Tibial artery (tissue), 4 donors: ENCODE results near the gene GPD2.

Experiments used
- DNase-seq, 2 donors: peaks; one replicate each; pipeline ENCODE4 v3.0.0-alpha.2; 2019
- H3K27ac ChIP-seq, 2 donors: fragments of 200-600 bp; sonication (generic) in 1 of 2; 1 replicate in 1 of 2; 2 replicates in 1 of 2; pipeline ENCODE4 v1.5.1; 2018 to 2019; ENCODE audit warnings: mild to moderate bottlenecking in 1 of 2
- H3K27me3 ChIP-seq, 2 donors: fragments of 200-600 bp; sonication (generic) in 1 of 2; one replicate each; pipeline versions ENCODE4 v1.5.1 to v1.6.0; 2016 to 2019
- H3K36me3 ChIP-seq, 3 donors: fragments of 200-600 bp; sonication (generic) in 2 of 3; one replicate each; pipeline ENCODE4 v1.5.1; 2016 to 2019; ENCODE audit warnings: mild to moderate bottlenecking in 2 of 3
- H3K4me1 ChIP-seq, 4 donors: fragments of 200-600 bp; sonication (generic) in 2 of 4; 1 replicate in 3 of 4; 2 replicates in 1 of 4; pipeline ENCODE4 v1.5.1; 2016 to 2019
- H3K4me3 ChIP-seq, 2 donors: fragments of 200-600 bp; sonication (generic) in 1 of 2; 1 replicate in 1 of 2; 2 replicates in 1 of 2; pipeline ENCODE4 v1.5.1; 2018 to 2019; ENCODE audit warnings: mild to moderate bottlenecking in 2 of 2
- H3K9me3 ChIP-seq, 3 donors: fragments of 200-600 bp; sonication (generic) in 1 of 3; one replicate each; pipeline ENCODE4 v1.5.1; 2016 to 2019
- intact Hi-C: fragments of 100-400 bp; cut with DNase I; formaldehyde crosslinking; loops from one replicate; pipeline ENCODE4 v1.15.0; 2023; ENCODE audit warnings: low total_unique reads
- TF ChIP-seq, protein P1 (sequence below), 2 experiments: fragments of 200-600 bp in 1 of 2; fragments of 450-650 bp in 1 of 2; IDR thresholded peaks; one replicate each; pipeline ENCODE4 v1.5.1; 2017 to 2019; ENCODE audit warnings: antibody characterized with exemption in 2 of 2, mild to moderate bottlenecking in 1 of 2, moderate library complexity in 1 of 2

The GPD2 gene

DNA sequence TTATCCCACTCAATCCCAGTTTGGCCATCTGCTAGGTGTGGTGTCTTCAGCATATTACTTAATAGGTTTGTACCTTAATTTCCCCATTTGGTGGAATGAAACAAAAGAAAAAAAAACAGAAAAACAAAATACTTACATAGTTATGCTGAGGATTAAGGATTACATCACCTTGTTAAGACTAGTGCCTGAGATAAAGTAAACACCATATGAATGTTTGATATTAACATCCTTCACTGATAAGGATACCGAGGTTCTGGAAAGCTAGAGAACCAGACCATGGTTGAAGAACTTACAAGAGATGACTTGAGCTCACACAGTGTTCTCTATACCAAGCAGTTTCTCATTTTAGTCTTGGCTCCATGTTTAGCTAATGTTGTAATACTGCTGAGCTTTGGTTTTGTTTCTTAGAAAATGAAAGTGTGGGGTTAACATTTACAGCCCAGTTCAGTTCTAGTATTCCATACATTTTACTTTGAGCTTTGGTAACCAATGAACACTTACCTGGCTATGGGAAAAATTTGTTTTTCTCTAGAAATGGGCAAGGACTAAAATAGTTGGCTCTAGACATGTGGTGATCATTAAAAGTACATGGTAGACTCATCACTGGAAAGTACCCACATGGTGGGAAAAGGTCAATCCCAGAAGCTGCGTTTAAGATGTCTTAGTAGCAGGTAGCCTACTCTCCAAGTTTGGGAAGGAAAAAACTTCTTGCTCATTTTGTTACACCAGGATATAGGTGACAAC, 5.8 kb upstream of the GPD2 start:
- no peak for DNase-seq
- intact Hi-C loops, result no loop called here
- Histone ChIP-seq H3K27ac (peak overlapping the region; percentile 49 to 66), H3K4me3 (no peak overlapping the region), H3K27me3 (no peaks in the 10 kb centered on the region), H3K9me3 (no peaks in the 10 kb centered on the region), H3K4me1 (peaks cover 0 to 45% (median 22%) of the 10 kb centered on the region in 4 donors), H3K36me3 (no peaks in the 10 kb centered on the region)
- TF ChIP-seq, protein P1, sequence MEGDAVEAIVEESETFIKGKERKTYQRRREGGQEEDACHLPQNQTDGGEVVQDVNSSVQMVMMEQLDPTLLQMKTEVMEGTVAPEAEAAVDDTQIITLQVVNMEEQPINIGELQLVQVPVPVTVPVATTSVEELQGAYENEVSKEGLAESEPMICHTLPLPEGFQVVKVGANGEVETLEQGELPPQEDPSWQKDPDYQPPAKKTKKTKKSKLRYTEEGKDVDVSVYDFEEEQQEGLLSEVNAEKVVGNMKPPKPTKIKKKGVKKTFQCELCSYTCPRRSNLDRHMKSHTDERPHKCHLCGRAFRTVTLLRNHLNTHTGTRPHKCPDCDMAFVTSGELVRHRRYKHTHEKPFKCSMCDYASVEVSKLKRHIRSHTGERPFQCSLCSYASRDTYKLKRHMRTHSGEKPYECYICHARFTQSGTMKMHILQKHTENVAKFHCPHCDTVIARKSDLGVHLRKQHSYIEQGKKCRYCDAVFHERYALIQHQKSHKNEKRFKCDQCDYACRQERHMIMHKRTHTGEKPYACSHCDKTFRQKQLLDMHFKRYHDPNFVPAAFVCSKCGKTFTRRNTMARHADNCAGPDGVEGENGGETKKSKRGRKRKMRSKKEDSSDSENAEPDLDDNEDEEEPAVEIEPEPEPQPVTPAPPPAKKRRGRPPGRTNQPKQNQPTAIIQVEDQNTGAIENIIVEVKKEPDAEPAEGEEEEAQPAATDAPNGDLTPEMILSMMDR (IDR thresholded peaks at IDR 0.05), result no peak

- Histone ChIP-seq H3K4me3 (no peak overlapping the region), H3K4me1 (peaks cover 0 to 48% (median 22%) of the 10 kb centered on the region in 4 donors), H3K9me3 (no peaks in the 10 kb centered on the region), H3K36me3 (no peaks in the 10 kb centered on the region), H3K27ac (peak overlapping the region; percentile 49 to 66), H3K27me3 (no peaks in the 10 kb centered on the region)
- DNase-seq, result no peak
- intact Hi-C loops, result no loop called here
- TF ChIP-seq, protein P1 (IDR thresholded peaks at IDR 0.05), result no peak
Observed at GRCh38 chr2:156430980-156431358, 5.2 kb upstream of the GPD2 start.

DNA sequence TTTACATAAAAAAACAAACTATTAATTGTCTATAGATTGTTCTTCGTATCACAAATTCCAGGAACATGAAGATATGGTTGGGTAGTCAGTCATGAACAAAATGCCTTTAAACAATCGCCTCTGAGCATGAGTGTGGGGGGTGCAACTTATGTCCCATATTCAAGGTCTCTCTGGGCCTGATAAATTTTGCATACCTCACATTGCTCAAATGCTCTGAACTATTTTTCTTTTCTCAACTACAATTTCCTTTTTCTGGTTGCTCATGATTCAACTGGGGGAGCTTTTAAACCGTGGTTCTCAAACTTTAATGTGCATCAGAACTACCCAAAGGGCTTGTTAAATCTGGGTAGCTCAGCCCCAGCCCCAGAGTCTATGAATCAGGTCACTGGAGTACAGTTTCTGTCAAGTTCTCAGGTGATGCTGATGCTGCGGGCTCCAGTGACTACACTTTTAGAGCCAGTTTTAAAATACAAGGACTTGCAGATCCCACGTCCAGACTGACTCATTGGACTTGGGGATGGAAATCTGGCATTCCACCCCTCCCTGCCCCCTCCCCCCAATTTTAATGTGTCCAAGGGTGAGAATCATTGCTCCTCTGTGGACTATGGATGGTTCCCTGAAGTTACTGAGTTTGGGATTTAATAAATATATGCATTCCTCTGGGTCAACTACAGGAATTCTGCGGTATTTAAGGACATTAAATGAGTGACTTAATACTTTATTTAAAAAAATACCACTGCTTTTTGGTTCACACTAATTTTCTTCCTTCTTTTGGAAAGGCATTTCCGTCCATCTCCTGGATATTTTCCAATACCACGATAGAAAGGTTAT, 1.5 kb upstream of the GPD2 start:
- no peaks in the 10 kb centered on the region for H3K36me3 ChIP-seq
- peaks cover 0 to 52% (median 36%) of the 10 kb centered on the region in 4 donors for H3K4me1 ChIP-seq
- peak overlapping the region; percentile 98 to 100 for H3K27ac ChIP-seq
- intact Hi-C loops, result loop anchor here (5.0 kb wide), 1 partner anchor 102 kb away; the partner anchor contains the start of gene NR4A2
- H3K27me3 ChIP-seq, result no peaks in the 10 kb centered on the region
- peak overlapping the region; percentile 66 to 81 for H3K4me3 ChIP-seq
- H3K9me3 ChIP-seq, result no peaks in the 10 kb centered on the region
- TF ChIP-seq, protein P1 (IDR thresholded peaks at IDR 0.05), result no peak
- DNase-seq, result no peak

GRCh38 chr2:156435396-156435717, 822 bp upstream of the GPD2 start:
- TF ChIP-seq, protein P1 (IDR thresholded peaks at IDR 0.05), result no peak
- DNase-seq, result no peak
- no peaks in the 10 kb centered on the region for H3K36me3 ChIP-seq
- intact Hi-C loops, result loop anchor here (5.0 kb wide), 1 partner anchor 103 kb away; the partner anchor contains the start of gene NR4A2
- H3K27ac ChIP-seq, result peak overlapping the region; percentile 98 to 100
- peaks cover 0 to 46% (median 36%) of the 10 kb centered on the region in 4 donors for H3K4me1 ChIP-seq
- no peaks in the 10 kb centered on the region for H3K9me3 ChIP-seq
- no peaks in the 10 kb centered on the region for H3K27me3 ChIP-seq
- peak overlapping the region; percentile 66 to 81 for H3K4me3 ChIP-seq

DNA sequence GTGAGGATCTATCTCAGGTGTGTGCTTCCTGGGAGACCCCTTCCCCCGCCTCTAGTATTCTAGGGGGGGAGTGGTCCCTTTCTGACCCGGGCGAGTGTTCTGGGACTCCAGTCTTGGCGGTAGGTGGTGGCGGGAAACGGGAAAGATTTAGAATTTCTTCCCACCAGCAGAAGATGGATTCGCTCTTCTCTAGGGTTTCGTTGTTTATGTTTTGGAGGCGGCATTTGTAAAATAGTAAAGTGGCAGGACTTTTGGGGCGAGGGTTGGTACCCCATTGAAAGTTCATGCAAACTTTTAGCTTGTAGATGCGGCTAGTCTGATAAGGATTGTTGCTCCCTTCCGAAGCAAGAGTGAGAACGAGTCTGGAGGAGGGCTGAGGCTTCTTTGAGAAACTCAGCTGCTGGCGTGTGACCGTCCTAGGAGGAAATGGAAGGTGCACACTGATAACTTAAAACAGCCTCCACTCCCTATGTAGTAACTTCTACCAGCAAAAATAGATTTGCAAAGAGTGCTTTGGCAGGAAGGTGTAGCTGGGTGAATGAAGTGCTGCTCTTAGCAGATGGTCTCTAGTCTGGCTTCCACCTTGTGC, 412 bp downstream of the GPD2 start:
- intact Hi-C loops, result loop anchor here (2.0 to 5.0 kb wide), 2 partner anchors 36 to 104 kb away; partner anchors contain the start of gene NR4A2
- H3K4me1 ChIP-seq, result peaks cover 0 to 33% (median 28%) of the 10 kb centered on the region in 4 donors
- H3K36me3 ChIP-seq, result no peaks in the 10 kb centered on the region
- H3K4me3 ChIP-seq, result peak overlapping the region; percentile 66 to 81
- no peaks in the 10 kb centered on the region for H3K27me3 ChIP-seq
- DNase-seq, result peak in 1 of 2 donors; percentile 22
- peak overlapping the region; percentile 98 to 100 for H3K27ac ChIP-seq
- no peaks in the 10 kb centered on the region for H3K9me3 ChIP-seq
- TF ChIP-seq, protein P1 (IDR thresholded peaks at IDR 0.05), result no peak
